ENCODE measurements around the gene COPS7A. TPM values are rescaled to one million over a fixed set of nuclear protein-coding genes. Genes with fewer than 3 reads are reported as not detected.

Gene COPS7A
- total RNA-seq, 1 donor from 2014 or later = 36.2 TPM

DNA sequence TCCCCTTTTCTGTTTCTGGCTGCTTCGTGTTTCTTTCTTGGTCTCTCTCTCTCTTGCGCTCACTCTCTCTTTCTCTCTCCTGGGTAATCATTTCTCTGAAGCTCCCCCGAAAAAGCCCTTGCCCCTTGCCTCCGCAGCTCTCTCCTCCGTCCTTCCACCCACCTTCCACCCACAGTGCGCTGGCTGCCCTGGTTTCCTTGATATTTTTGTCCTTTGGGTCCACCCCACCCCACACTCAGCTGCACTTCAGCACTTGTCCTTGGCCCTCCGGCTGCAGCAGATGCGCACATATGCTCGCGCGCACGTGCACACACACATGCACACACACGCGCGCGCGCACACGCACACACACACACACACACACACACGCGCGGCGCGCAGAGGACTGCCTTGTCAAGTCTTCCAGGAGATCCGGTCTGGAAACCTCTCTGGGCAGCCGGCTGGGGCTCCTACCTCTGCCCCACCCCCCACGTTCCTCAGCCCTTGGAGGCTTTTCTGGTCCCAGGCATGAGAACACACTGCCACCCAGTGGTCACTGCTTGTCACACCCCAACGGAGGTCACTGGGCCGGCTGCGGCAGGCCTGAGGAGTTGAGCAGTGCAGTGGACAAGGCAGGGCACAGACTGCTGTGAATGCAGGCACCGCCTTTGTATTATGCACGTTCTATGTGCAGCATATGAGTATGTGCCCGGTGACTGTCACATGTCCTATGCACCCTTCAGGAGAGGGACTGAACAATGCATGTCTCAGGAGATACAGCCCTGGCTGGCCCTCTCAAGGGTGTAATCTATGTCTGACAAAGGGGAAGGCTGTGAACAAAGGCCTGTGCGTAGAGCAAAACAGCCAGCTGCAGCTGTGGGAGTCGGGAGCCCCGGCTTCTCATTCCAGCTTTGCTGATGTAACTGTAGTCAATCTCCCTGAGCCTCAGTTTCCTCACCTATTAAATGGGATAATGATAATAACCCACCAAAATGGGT, 55.0 kb downstream of the COPS7A start:
- Mint-ChIP-seq H3K4me1 (ENCODE audit: low read depth) (peaks cover 89% of the 10 kb centered on the region), H3K27ac (peak overlapping the region; percentile 91), H3K27me3 (ENCODE audit: insufficient read depth) (no peaks in the 10 kb centered on the region), H3K4me3 (peak overlapping the region; percentile 80), H3K9me3 (no peaks in the 10 kb centered on the region), H3K36me3 (ENCODE audit: low read depth) (peaks cover 40% of the 10 kb centered on the region)
- intact Hi-C loops (cut with micrococcal nuclease) = no loop called here
- peak; percentile 84 for DNase-seq (ENCODE audit: low spot score)

DNA sequence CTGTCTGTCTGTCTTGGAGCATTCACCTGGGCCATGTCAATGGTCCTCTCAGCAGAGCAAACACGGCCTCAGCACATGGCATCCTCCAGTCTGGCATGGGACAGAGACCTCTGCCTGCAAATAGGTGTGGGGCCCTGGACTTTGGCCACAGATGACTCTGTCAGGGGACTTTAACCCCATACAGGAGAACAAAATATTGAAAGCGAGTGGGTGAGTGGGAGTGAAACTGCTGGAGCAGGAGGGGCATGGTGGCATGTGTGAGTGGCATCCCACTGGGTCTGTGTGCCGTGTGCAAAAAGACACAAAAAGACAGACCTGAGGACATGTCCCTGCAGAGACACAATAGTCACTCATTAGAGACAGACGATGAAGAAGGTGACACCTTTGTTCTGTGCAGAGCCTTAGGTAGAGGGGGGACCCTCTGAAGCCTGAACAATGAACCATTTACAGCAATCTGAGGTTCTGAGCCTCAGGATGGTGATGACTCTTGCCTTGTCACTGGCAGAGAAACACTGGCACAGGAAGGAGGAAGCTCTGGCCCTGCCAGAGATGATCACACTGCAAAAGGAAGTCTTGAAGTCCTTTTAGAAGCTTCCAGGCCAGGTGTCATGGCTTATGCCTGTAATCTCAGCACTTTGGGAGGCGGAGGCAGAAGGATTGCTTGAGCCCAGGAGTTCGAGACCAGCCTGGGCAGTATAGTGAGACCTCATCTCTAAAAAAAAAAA, 56.0 kb downstream of the COPS7A start:
- H3K27me3 Mint-ChIP-seq (ENCODE audit: insufficient read depth) = no peaks in the 10 kb centered on the region
- H3K27ac Mint-ChIP-seq = peak overlapping the region; percentile 91
- peaks cover 33% of the 10 kb centered on the region for H3K36me3 Mint-ChIP-seq (ENCODE audit: low read depth)
- no peaks in the 10 kb centered on the region for H3K9me3 Mint-ChIP-seq
- peaks cover 89% of the 10 kb centered on the region for H3K4me1 Mint-ChIP-seq (ENCODE audit: low read depth)
- DNase-seq (ENCODE audit: low spot score) = no peak
- intact Hi-C loops (cut with micrococcal nuclease) = loop anchor here (1.0 to 2.0 kb wide), 5 partner anchors 8 to 45 kb away; partner anchors contain the start of genes CD4, LAG3, MLF2 and PTMS
- H3K4me3 Mint-ChIP-seq = peak overlapping the region; percentile 57

DNA sequence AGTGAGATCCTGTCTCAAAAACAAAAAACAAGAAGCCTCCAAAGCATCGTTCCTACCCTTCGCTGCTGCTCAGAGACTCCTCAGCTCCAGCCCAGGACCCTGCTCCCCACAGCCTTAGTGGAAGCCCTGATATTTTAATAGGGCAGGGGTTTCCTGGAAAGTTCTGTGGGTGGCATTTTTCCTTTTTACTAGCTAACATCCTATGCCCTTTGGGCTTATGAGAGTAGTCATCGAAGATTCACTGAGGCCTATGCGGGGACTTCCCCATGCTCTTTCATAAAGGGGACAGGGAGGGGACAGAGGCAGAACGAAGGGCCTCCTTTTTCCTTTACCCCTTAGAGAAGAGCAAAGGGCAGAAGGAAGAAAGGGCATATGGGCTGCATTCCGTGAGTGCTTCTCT, 56.7 kb downstream of the COPS7A start:
- H3K27me3 Mint-ChIP-seq (ENCODE audit: insufficient read depth) = no peaks in the 10 kb centered on the region
- H3K36me3 Mint-ChIP-seq (ENCODE audit: low read depth) = peaks cover 26% of the 10 kb centered on the region
- peaks cover 89% of the 10 kb centered on the region for H3K4me1 Mint-ChIP-seq (ENCODE audit: low read depth)
- H3K27ac Mint-ChIP-seq = peak overlapping the region; percentile 91
- DNase-seq (ENCODE audit: low spot score) = no peak
- H3K4me3 Mint-ChIP-seq = peak overlapping the region; percentile 39
- intact Hi-C loops (cut with micrococcal nuclease) = loop anchor here (1.0 to 2.0 kb wide), 5 partner anchors 8 to 45 kb away; partner anchors contain the start of genes CD4, LAG3, MLF2 and PTMS
- H3K9me3 Mint-ChIP-seq = no peaks in the 10 kb centered on the region

Other genes with a start within 250 kb of the COPS7A start
- gene MRPL51, start 230.8 kb upstream of the COPS7A start, total RNA-seq = 250 and 258 TPM in 2 replicates
- 91.6 and 93.4 TPM in 2 replicates for gene NCAPD2, start 229.9 kb upstream of the COPS7A start, total RNA-seq
- gene GAPDH, start 189.5 kb upstream of the COPS7A start, total RNA-seq = 4,315 and 4,318 TPM in 2 replicates
- 19.5 and 19.9 TPM in 2 replicates for gene IFFO1, start 168.0 kb upstream of the COPS7A start, total RNA-seq
- 194 and 196 TPM in 2 replicates for gene NOP2, start 155.8 kb upstream of the COPS7A start, total RNA-seq
- 348 and 368 TPM in 2 replicates for gene CHD4, start 116.7 kb upstream of the COPS7A start, total RNA-seq
- 2.8 and 3.1 TPM in 2 replicates for gene LPAR5, start 88.1 kb upstream of the COPS7A start, total RNA-seq
- gene ACRBP, start 76.6 kb upstream of the COPS7A start, total RNA-seq = 0.83 and 1.0 TPM in 2 replicates
- gene ING4, start 60.9 kb upstream of the COPS7A start, total RNA-seq = 14.6 and 15.0 TPM in 2 replicates
- 79.6 and 89.8 TPM in 2 replicates for gene ZNF384, start 34.7 kb upstream of the COPS7A start, total RNA-seq
- gene PIANP, start 23.2 kb upstream of the COPS7A start, total RNA-seq = 0.07 and 0.08 TPM in 2 replicates
- 159 and 161 TPM in 2 replicates for gene MLF2, start 29.1 kb downstream of the COPS7A start, total RNA-seq
- gene PTMS, start 42.3 kb downstream of the COPS7A start, total RNA-seq = 247 and 262 TPM in 2 replicates
- gene LAG3, start 48.5 kb downstream of the COPS7A start, total RNA-seq = 268 and 275 TPM in 2 replicates
- gene CD4, start 65.5 kb downstream of the COPS7A start, total RNA-seq = 311 TPM in 2 replicates
- gene GPR162, start 97.8 kb downstream of the COPS7A start, total RNA-seq = 0.29 and 0.32 TPM in 2 replicates
- 3.5 and 4.0 TPM in 2 replicates for gene P3H3, start 104.4 kb downstream of the COPS7A start, total RNA-seq
- gene GNB3, start 116.9 kb downstream of the COPS7A start, total RNA-seq = 1.6 and 1.7 TPM in 2 replicates
- gene CDCA3, start 127.2 kb downstream of the COPS7A start, total RNA-seq = 27.2 and 32.5 TPM in 2 replicates
- gene USP5, start 128.1 kb downstream of the COPS7A start, total RNA-seq = 116 and 127 TPM in 2 replicates
- 1,427 and 1,438 TPM in 2 replicates for gene TPI1, start 143.5 kb downstream of the COPS7A start, total RNA-seq
- gene SPSB2, start 149.3 kb downstream of the COPS7A start, total RNA-seq = 3.4 and 4.7 TPM in 2 replicates
- 5.3 and 5.6 TPM in 2 replicates for gene LRRC23, start 180.8 kb downstream of the COPS7A start, total RNA-seq
- 147 and 156 TPM in 2 replicates for gene ENO2, start 190.5 kb downstream of the COPS7A start, total RNA-seq
- 70.8 and 71.2 TPM in 2 replicates for gene ATN1, start 203.9 kb downstream of the COPS7A start, total RNA-seq
- not detected in 2 replicates for gene RNU7-1, start 219.8 kb downstream of the COPS7A start, total RNA-seq
- 190 and 197 TPM in 2 replicates for gene C12orf57, start 220.0 kb downstream of the COPS7A start, total RNA-seq
- 332 and 341 TPM in 2 replicates for gene PTPN6, start 227.3 kb downstream of the COPS7A start, total RNA-seq
- gene PHB2, start 246.6 kb downstream of the COPS7A start, total RNA-seq = 456 and 469 TPM in 2 replicates
- gene EMG1, start 246.9 kb downstream of the COPS7A start, total RNA-seq = 132 and 134 TPM in 2 replicates